GM21367 (cell line): ENCODE data around the gene PSPC1.
"Not testable (repeated sequence)": the region's sequence is repeated elsewhere in the genome, so short reads cannot be mapped to it uniquely, and the experiment has no call there.

Source experiments
- ATAC-seq: cut with Tn5 transposase; IDR thresholded peaks from one replicate; pipeline ENCODE4 v1.9.1; 2021; ENCODE audit not compliant: unreplicated experiment

The PSPC1 gene

GRCh38 chr13:19764237-19764636 lies 18.5 kb downstream of the PSPC1 start:
- ATAC-seq = no peak

DNA sequence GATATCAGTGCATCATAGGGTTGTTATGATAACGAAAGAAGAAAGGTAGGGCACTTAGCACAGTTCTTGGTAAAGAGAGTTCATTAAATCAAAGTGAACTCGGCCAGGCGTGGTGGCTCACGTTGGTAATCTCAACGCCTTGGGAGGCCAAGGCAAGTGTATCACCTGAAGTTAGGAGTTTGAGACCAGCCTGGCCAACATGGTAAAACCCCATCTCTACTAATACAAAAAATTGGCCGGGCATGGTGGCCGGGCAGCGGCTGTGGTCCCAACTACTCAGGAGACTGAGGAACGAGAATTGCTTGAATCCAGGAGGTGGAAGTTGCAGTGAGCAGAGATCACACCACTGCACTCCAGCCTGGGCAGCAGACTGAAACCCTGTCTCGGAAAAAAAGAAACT lies 19.1 kb downstream of the PSPC1 start:
- ATAC-seq = no peak

GRCh38 chr13:19759669-19760068 lies 23.1 kb downstream of the PSPC1 start:
- ATAC-seq = no peak

DNA sequence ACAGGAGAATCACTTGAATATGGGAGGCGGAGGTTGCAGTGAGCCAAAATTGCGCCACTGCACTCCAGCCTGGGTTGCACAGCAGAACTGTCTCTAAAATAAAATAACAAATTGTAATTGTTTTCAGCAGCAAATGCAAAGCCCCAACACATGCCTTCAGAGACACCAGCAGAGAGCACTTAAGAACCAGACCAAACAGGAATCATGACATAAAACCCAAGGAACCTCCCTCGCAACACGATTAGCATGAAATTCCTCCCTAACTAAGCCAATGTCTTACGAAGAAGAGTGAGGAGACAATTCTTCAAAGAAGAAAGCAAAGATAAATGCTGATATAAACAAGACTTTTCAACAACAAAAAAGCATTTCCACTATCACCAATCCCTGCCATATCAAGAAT lies 40.1 kb downstream of the PSPC1 start:
- no peak for ATAC-seq

DNA sequence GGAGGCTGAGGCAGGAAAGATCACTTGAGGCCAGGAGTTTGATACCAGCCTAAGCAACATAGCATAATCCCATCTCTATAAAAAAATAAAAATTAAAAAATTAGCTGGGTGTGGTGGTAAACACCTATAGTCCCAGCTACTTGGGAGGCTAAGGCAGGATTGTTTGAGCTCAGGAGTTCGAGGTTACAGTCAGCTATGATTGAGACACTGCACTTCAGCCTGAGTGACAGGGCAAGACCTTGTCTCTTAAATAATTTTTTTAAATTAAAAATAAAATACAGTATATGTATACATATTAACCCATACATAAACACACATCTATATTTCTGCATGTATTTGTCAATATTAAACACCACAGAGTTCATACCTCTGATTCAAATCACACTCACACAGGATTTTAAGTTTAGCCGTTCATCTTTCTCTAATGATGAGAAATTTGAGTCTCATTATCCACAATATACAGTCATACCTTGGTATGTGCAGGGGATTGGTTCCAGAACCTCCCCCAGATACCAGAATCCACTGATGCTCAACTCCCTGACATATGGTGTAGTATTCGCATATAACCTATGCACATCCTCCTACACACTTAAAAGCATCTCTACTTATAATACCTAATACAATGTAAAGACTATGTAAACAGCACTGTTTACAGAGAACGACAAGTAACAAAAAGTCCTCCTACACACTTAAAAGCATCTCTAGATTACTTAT lies 44.7 kb downstream of the PSPC1 start:
- no peak for ATAC-seq

- no peak for ATAC-seq
Observed at GRCh38 chr13:19726611-19727010, 56.1 kb downstream of the PSPC1 start.

DNA sequence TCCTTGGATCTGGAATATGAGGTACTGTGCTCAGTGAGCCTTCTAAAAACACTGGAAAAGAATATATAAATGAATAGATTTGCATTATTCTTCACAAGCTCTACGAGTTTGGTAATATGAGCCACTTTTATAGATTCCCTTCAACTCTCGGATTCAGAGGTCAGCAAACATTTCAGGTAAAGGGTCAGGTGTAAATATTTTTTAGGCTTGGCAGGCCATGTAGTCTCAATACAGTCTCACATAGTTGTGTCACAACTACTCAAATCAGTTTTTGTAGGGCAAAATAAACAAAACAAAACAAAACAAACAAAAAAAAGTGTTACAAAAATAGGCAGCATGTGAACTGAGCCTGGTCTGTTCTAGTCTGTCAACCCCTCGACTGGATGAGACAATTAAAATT lies 57.4 kb downstream of the PSPC1 start:
- ATAC-seq = no peak

DNA sequence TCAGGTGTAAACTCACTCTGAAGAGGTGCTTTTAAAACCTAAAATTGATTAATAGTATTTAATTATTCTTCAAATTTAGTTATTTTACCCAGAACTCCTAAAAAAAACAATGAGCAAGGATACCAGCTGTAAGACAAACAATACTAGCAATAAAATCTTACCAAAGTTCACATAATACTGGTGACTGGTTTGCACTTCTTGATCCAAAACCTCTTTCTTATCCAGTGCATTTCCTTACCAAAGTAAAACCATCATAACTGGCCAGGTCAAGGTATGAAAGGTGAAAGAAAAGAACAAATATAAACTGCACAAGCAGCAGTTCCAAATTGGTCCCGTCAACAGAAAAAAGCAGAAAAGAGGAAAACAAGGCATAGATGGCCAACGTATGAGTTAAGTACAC lies 62.7 kb downstream of the PSPC1 start:
- no peak for ATAC-seq

- ATAC-seq = no peak
Observed at GRCh38 chr13:19713186-19713965, 69.4 kb downstream of the PSPC1 start.

DNA sequence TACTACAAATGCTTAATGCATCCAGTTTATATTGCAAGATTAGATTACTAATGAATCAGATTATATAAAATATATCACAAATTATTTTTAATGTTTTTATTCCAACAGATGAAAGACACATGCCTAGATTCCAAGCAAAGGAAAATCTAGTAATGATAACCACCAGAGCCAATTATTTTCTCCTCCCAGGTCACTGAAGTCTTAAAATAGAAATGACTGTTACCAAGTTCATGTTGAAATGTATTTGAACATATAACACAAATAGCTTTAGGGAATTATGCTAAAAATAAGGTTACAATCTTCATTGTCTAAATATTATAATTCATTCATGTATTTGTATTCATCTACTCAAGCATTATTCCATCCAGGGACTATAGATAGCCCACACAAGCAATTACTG lies 73.0 kb downstream of the PSPC1 start:
- not testable (repeated sequence) for ATAC-seq

GRCh38 chr13:19709039-19709438 lies 73.7 kb downstream of the PSPC1 start:
- not testable (repeated sequence) for ATAC-seq

GRCh38 chr13:19704256-19704655 lies 78.5 kb downstream of the PSPC1 start:
- not testable (repeated sequence) for ATAC-seq

DNA sequence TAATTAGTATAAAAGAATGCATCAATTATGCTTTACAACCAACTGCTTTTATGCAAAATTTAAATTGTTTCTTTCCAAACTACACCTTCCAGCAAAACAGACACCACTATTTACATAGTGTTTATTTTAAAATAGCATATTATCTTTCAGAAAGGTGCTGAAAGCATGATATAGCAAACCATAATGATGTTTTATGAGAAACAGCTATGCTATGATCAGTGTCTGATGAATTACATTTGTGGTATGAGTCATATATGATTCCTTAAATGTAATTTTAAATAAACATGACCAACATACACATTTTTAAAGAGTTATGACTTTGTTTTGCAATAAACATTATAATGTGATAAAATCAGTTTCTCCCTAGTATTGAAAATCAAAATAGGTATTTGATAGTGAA lies 81.1 kb downstream of the PSPC1 start:
- not testable (repeated sequence) for ATAC-seq

DNA sequence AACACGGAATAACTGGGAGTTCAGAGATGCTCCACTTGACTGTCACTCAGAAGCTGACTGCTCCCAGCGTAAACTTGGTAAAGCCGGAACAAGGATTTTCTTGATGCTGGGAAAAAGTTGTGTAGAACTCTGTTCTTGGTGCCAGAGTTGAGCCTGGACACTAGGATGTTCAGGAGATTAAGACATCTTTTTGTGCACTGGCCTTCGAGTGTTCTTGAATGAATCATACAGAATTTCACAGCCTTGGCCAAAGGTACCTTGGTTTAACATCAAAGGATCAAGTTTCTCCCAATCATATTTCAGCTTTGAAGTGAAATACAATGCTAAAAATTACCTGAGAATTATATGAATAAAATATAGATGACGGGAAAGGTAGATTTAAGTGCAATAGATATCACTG lies 81.8 kb downstream of the PSPC1 start:
- ATAC-seq = not testable (repeated sequence)

DNA sequence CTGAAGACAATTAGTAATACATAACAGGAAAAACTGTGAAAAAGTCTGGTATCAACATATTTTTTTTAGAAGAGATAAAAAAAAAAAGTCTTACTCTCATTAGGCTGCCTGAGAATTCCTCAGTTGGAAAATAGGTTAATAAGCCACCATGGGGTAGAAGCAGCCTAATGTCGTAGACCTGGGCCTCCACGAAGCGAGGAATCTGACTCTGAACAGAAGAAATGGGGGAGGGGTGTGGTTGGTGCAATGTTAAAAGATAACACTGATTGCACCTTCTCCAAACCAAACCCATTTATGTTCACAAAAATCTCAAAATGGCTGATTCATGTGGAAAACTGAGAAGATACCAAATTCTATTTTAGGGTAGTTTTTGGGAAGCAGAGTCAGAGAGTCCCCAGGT lies 86.9 kb downstream of the PSPC1 start:
- ATAC-seq = no peak

DNA sequence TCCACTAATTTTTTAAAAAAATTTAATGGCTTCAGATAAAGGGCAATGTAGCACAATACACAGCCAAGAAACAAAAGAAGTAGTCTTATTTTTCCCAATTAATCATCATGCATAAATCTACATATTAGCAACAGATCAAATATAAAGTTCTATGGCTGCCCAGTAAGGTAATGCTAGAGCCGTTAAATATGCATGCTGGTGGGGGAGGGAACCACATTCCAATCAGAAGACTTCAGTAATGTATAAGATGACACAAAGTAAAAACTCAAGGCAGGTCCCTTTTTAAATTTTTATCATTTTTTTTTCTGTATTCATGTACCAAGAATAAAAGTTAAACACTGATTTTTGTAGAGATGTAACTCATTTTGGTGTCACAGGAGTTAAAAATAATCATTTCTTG lies 87.3 kb downstream of the PSPC1 start:
- no peak for ATAC-seq

DNA sequence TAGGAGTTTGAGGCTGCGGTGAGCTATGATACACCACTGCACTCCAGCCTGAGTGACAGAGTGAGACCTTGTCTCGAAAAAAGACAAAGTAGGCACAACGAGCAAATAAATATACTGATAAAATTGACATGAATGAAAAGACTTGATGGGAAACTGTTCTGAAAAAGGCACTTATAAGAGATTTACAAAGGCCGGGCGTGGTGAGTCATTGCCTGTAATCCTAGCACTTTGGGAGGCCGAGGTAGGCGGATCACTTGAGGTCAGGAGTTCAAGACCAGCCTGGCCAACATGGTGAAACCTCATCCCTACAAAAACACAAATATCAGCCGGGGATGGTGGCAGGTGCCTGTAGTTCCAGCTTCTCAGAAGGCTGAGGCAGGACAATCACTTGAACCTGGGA lies 91.3 kb downstream of the PSPC1 start:
- not testable (repeated sequence) for ATAC-seq

DNA sequence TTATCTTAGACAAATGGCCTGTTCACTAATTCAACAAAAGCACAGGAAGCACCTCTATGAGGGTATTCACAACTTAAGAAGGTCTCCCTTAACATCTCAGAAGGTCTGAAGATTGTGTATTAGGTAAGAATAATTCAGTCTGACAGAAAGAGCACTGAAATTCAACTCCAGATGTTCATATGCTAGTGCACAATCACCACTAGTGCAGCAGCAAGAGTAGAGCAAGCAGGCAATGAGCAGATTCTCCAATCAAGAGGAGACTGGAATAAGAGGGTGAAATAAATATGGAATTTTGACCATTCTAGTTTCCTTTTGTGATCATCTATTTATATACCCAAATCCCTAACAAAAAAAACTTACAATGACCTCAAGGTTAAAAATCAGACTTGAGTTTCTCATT lies 97.3 kb downstream of the PSPC1 start:
- no peak for ATAC-seq

- no peak for ATAC-seq
Observed at GRCh38 chr13:19685034-19685433, 97.7 kb downstream of the PSPC1 start.

DNA sequence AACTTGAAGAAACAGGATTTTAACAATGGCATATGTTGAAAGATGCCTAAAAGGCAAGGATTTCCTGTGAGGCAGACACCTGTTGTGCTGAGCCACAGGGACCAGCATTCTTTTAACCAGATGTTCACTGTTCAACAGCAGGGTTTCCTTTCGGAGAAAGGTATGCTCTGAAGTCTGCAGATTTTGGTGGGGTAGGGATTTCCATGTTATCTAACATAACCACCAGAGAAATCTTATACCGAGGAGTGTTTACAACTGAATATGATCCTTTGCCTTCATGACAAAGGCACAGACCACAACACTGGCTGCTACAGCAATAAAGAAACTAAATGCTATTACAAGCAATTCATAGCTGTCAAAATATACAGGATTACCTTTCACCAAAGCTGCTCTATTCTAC lies 101.2 kb downstream of the PSPC1 start:
- no peak for ATAC-seq

- ATAC-seq = no peak
Observed at GRCh38 chr13:19680751-19681150, 102.0 kb downstream of the PSPC1 start.

DNA sequence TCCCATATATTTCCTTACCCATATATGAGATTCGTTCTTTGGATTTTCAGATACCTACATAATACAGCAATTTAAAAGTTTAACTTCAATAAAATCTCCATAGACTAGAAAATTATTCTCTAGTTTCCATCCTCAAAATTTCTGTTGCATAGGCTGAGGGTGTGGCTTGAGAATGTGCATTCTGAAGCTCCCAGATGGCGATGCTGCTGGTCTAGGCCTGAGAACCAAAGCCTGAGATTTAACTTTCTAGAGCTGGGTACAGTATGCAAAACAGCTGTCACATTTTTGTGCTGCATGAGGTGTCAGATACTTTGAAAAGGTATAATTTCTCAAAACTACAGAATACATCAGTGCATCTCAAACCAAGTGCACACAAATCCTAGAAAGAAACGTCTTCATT lies 106.6 kb downstream of the PSPC1 start:
- no peak for ATAC-seq

GRCh38 chr13:19674898-19675297 lies 107.8 kb downstream of the PSPC1 start:
- no peak for ATAC-seq
